WTC11 (cell line): ENCODE data around the gene AKAP13. TPM values are rescaled to one million over a fixed set of nuclear protein-coding genes. Genes with fewer than 3 reads are reported as not detected.

Experiments used
- ATAC-seq: fragments of 200-7000 bp; cut with Tn5 transposase; 2 replicates; pipeline ENCODE4 v1.10.0; 2021; ENCODE audit warnings: mild to moderate bottlenecking, moderate library complexity
- CTCF ChIA-PET: fragments of 300-600 bp; sonication (Branson Sonifier 250); formaldehyde crosslinking; loops from one replicate; lab custom pipeline; 2021; ENCODE audit warnings: antibody characterized with exemption; lab: Charles Lee
- POLR2A ChIA-PET: fragments of 350-600 bp; sonication (Branson Sonifier 250); formaldehyde crosslinking; loops from one replicate; lab custom pipeline; 2021; ENCODE audit warnings: antibody characterized with exemption; lab: Charles Lee
- DNase-seq: peaks from one replicate; pipeline ENCODE4 v3.0.0; 2021; ENCODE audit warnings: low spot score
- H3K27ac Mint-ChIP-seq: 2 replicates; pipeline ENCODE4 v1.8.0; 2021; ENCODE audit warnings: mixed read lengths
- H3K27me3 Mint-ChIP-seq: 2 replicates; pipeline ENCODE4 v1.8.0; 2021; ENCODE audit warnings: low read depth, mild to moderate bottlenecking, moderate library complexity, mixed read lengths
- H3K36me3 Mint-ChIP-seq: 2 replicates; pipeline ENCODE4 v1.8.0; 2021; ENCODE audit warnings: mixed read lengths
- H3K4me1 Mint-ChIP-seq: 2 replicates; pipeline ENCODE4 v1.8.0; 2022; ENCODE audit warnings: mixed read lengths
- H3K4me3 Mint-ChIP-seq: 2 replicates; pipeline ENCODE4 v1.8.0; 2021; ENCODE audit warnings: mild to moderate bottlenecking, moderate library complexity, mixed read lengths
- H3K9me3 Mint-ChIP-seq: 2 replicates; pipeline ENCODE4 v1.8.0; 2021; ENCODE audit warnings: mixed read lengths
- ATF3 ChIP-seq: sonication (generic); formaldehyde crosslinking; conservative IDR thresholded peaks from 2 replicates; pipeline ENCODE4 v1.8.1; 2022; ENCODE audit warnings: mild to moderate bottlenecking, missing genetic modification reagents
- CTCF ChIP-seq: fragments of 200-600 bp; IDR thresholded peaks from 2 replicates; pipeline ENCODE4 v1.8.0; 2022; ENCODE audit warnings: antibody characterized with exemption
- ELF4 ChIP-seq: sonication (generic); formaldehyde crosslinking; IDR thresholded peaks from 2 replicates; pipeline ENCODE4 v1.8.1; 2022; ENCODE audit warnings: low read depth, mild to moderate bottlenecking, moderate library complexity, missing genetic modification reagents
- ERG ChIP-seq: fragments of 250-450 bp; sonication (Bioruptor Pico); IDR thresholded peaks from 2 replicates; pipeline ENCODE4 v1.8.0; 2021; ENCODE audit warnings: mild to moderate bottlenecking
- ESRRA ChIP-seq: sonication (generic); formaldehyde crosslinking; IDR thresholded peaks from 2 replicates; pipeline ENCODE4 v1.8.1; 2022; ENCODE audit warnings: mild to moderate bottlenecking, missing genetic modification reagents, borderline replicate concordance
- NFYB ChIP-seq: sonication (generic); formaldehyde crosslinking; conservative IDR thresholded peaks from 2 replicates; pipeline ENCODE4 v1.8.0; 2022; ENCODE audit warnings: low read depth, missing genetic modification reagents
- PRRX2 ChIP-seq: fragments of 250-450 bp; sonication (Bioruptor Pico); IDR thresholded peaks from 2 replicates; pipeline ENCODE4 v1.8.0; 2021; ENCODE audit warnings: mild to moderate bottlenecking
- RORB ChIP-seq: fragments of 250-450 bp; sonication (Bioruptor Pico); IDR thresholded peaks from 2 replicates; pipeline ENCODE4 v1.9.0; 2021; ENCODE audit warnings: mild to moderate bottlenecking
- SP1 ChIP-seq: sonication (generic); formaldehyde crosslinking; conservative IDR thresholded peaks from 2 replicates; pipeline ENCODE4 v1.8.1; 2022; ENCODE audit warnings: missing genetic modification reagents
- TEAD1 ChIP-seq: sonication (generic); formaldehyde crosslinking; IDR thresholded peaks from 2 replicates; pipeline ENCODE4 v1.8.0; 2022; ENCODE audit warnings: mild to moderate bottlenecking, missing genetic modification reagents
- TP53 ChIP-seq: sonication (generic); formaldehyde crosslinking; IDR thresholded peaks from 2 replicates; pipeline ENCODE4 v1.8.1; 2023; ENCODE audit warnings: mild to moderate bottlenecking, missing genetic modification reagents
- USF1 ChIP-seq: sonication (generic); formaldehyde crosslinking; IDR thresholded peaks from 2 replicates; pipeline ENCODE4 v1.8.0; 2022; ENCODE audit warnings: mild to moderate bottlenecking, missing genetic modification reagents
- USF2 ChIP-seq: sonication (generic); formaldehyde crosslinking; IDR thresholded peaks from 2 replicates; pipeline ENCODE4 v1.8.1; 2023; ENCODE audit warnings: mild to moderate bottlenecking, missing genetic modification reagents, moderate library complexity
- ZMAT4 ChIP-seq: fragments of 250-450 bp; sonication (Bioruptor Pico); IDR thresholded peaks from 2 replicates; pipeline ENCODE4 v1.9.0; 2021; ENCODE audit warnings: mild to moderate bottlenecking
- ZNF219 ChIP-seq: sonication (generic); formaldehyde crosslinking; IDR thresholded peaks from 2 replicates; pipeline ENCODE4 v1.8.0; 2023; ENCODE audit warnings: missing genetic modification reagents, mild to moderate bottlenecking, borderline replicate concordance
- ZNF671 ChIP-seq: fragments of 250-450 bp; sonication (Bioruptor Pico); IDR thresholded peaks from 2 replicates; pipeline ENCODE4 v1.8.0; 2021; ENCODE audit warnings: mild to moderate bottlenecking
- total RNA-seq: library from RNA; stranded (reverse); gene quantifications from 3 replicates; pipeline ENCODE4 v1.2.3, GENCODE V29; 2021
- TF ChIP-seq, protein P1 (sequence below): fragments of 250-450 bp; sonication (Bioruptor Pico); IDR thresholded peaks from 2 replicates; pipeline ENCODE4 v2.1.2; 2022; ENCODE audit warnings: mild to moderate bottlenecking, moderate library complexity
- TF ChIP-seq, protein P2 (sequence below): sonication (generic); formaldehyde crosslinking; IDR thresholded peaks from 2 replicates; pipeline ENCODE4 v1.8.0; 2022; ENCODE audit warnings: mild to moderate bottlenecking, missing genetic modification reagents
- TF ChIP-seq, protein P3 (sequence below): fragments of 250-450 bp; sonication (Bioruptor Pico); IDR thresholded peaks from 2 replicates; pipeline ENCODE4 v1.9.0; 2021; ENCODE audit warnings: moderate library complexity, mild to moderate bottlenecking, inconsistent platforms, borderline replicate concordance

AKAP13 gene
- total RNA-seq, 1 experiment from 2014 or later, result 50.3 TPM

- DNase-seq (no peak), ATAC-seq (peak; percentile 47)
- H3K27me3 Mint-ChIP-seq, result no peaks in the 10 kb centered on the region
- no peaks in the 10 kb centered on the region for H3K9me3 Mint-ChIP-seq
- H3K4me3 Mint-ChIP-seq, result no peak overlapping the region
- CTCF ChIA-PET, result no interaction called here
- no peak overlapping the region for H3K27ac Mint-ChIP-seq
- TF ChIP-seq USF2 (no peak), ZNF219 (CRISPR knock-in tag) (no peak), USF1 (CRISPR knock-in tag) (no peak), PRRX2 (CRISPR knock-in tag) (no peak), ERG (no peak), ZNF671 (CRISPR knock-in tag) (no peak)
- TF ChIP-seq, protein P1, sequence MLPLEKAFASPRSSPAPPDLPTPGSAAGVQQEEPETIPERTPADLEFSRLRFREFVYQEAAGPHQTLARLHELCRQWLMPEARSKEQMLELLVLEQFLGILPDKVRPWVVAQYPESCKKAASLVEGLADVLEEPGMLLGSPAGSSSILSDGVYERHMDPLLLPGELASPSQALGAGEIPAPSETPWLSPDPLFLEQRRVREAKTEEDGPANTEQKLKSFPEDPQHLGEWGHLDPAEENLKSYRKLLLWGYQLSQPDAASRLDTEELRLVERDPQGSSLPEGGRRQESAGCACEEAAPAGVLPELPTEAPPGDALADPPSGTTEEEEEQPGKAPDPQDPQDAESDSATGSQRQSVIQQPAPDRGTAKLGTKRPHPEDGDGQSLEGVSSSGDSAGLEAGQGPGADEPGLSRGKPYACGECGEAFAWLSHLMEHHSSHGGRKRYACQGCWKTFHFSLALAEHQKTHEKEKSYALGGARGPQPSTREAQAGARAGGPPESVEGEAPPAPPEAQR, result no peak
- TF ChIP-seq, all 79 proteins: peak for 0
- peaks cover 54% of the 10 kb centered on the region for H3K4me1 Mint-ChIP-seq
- POLR2A ChIA-PET, result no interaction called here
- no peaks in the 10 kb centered on the region for H3K36me3 Mint-ChIP-seq
Observed at GRCh38 chr15:85473455-85473854, 93.1 kb downstream of the AKAP13 start.

DNA sequence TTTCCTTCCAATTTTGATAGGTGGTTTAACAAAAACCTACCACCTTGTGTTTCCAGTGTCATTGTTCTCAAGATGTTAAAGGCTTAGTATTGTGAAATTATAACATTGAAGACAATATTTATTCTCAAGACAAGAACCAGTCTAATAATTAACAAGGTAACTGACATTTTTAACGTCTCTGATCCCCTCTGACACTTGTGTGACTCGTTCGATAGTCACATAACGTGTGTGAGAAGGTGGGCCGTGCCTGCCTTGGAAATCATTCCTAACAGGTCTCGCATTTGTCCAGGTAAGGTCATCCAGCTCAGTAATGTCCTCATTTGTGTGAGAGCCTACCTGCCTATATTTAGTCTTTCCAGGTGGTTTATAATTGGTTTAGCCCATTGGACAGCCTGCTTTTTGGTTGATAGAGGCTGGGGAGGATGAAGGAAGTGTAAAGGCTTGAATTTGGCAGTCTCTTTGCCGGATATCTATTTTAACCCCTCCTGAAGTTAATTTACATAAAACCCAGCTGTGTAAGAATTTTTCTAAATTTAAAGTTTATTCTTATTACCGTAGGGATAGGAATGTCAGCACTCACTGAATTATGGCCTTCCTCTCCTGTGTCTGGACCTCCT is 94.4 kb downstream of the AKAP13 start:
- Mint-ChIP-seq H3K4me3 (no peak overlapping the region), H3K4me1 (peaks cover 65% of the 10 kb centered on the region), H3K36me3 (no peaks in the 10 kb centered on the region), H3K27me3 (no peaks in the 10 kb centered on the region), H3K27ac (no peak overlapping the region), H3K9me3 (no peaks in the 10 kb centered on the region)
- ChIA-PET POLR2A (no interaction called here), CTCF (interaction anchor here (0.9 to 1.6 kb wide), 2 partner anchors 11 to 144 kb away, joined by 3 to 6 read pairs; no protein-coding TSS in a partner anchor)
- DNase-seq (no peak), ATAC-seq (no peak)
- no peak for TF ChIP-seq ELF4 (CRISPR knock-in tag)
- no peak for TF ChIP-seq ERG
- TF ChIP-seq ZMAT4 (CRISPR knock-in tag), result no peak
- TF ChIP-seq RORB (CRISPR knock-in tag), result no peak
- no peak for TF ChIP-seq USF2
- no peak for TF ChIP-seq ATF3 (CRISPR knock-in tag)
- no peak for TF ChIP-seq CTCF
- TF ChIP-seq, protein P2, sequence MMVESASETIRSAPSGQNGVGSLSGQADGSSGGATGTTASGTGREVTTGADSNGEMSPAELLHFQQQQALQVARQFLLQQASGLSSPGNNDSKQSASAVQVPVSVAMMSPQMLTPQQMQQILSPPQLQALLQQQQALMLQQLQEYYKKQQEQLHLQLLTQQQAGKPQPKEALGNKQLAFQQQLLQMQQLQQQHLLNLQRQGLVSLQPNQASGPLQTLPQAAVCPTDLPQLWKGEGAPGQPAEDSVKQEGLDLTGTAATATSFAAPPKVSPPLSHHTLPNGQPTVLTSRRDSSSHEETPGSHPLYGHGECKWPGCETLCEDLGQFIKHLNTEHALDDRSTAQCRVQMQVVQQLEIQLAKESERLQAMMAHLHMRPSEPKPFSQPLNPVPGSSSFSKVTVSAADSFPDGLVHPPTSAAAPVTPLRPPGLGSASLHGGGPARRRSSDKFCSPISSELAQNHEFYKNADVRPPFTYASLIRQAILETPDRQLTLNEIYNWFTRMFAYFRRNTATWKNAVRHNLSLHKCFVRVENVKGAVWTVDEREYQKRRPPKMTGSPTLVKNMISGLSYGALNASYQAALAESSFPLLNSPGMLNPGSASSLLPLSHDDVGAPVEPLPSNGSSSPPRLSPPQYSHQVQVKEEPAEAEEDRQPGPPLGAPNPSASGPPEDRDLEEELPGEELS (CRISPR knock-in tag), result no peak
- TF ChIP-seq SP1 (CRISPR knock-in tag), result no peak
- no peak for TF ChIP-seq TP53 (CRISPR knock-in tag)
- no peak for TF ChIP-seq NFYB (CRISPR knock-in tag)
- TF ChIP-seq ESRRA (CRISPR knock-in tag), result no peak
- TF ChIP-seq TEAD1 (CRISPR knock-in tag), result no peak
- TF ChIP-seq, protein P3, sequence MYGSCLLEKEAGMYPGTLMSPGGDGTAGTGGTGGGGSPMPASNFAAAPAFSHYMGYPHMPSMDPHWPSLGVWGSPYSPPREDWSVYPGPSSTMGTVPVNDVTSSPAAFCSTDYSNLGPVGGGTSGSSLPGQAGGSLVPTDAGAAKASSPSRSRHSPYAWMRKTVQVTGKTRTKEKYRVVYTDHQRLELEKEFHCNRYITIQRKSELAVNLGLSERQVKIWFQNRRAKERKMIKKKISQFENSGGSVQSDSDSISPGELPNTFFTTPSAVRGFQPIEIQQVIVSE (CRISPR knock-in tag), result no peak
